GM18951 (cell line): ENCODE data around the gene MMP17.

ENCODE experiments used
- POLR2A ChIP-seq: IDR thresholded peaks from 4 replicates; pipeline ENCODE4 v1.6.1; 2011; ENCODE audit warnings: mild to moderate bottlenecking; ENCODE audit not compliant: insufficient read length, insufficient read depth; ENCODE audit errors: extremely low read depth
- in situ Hi-C: fragments of 300-500 bp; cut with MboI; formaldehyde crosslinking; loops from one replicate; pipeline ENCODE4 v1.12.0; 2022; ENCODE audit warnings: low sequenced_read_pairs, mixed read lengths, inconsistent platforms; ENCODE audit not compliant: unreplicated experiment

The MMP17 gene

DNA sequence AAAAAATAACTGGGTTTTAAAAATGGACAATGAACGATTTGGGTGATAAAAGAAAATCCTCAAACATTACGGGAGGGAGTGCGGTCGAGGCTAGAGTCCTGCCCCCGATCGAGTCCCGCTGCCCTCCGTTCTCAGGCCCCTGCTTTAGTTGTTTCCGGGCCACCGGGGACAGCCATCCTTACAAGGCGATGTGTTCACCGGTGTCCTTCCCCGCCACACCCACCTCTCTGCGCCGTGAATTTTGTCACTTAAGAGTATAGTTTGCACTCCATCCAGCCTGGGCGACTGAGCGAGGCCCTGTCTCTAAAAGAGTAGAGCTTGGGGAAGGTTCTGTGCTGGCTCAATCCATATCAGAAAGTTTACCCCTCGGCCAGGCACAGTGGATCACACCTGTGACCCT lies 69.1 kb downstream of the MMP17 start:
- no peak for TF ChIP-seq POLR2A
- in situ Hi-C loops = no loop called here

DNA sequence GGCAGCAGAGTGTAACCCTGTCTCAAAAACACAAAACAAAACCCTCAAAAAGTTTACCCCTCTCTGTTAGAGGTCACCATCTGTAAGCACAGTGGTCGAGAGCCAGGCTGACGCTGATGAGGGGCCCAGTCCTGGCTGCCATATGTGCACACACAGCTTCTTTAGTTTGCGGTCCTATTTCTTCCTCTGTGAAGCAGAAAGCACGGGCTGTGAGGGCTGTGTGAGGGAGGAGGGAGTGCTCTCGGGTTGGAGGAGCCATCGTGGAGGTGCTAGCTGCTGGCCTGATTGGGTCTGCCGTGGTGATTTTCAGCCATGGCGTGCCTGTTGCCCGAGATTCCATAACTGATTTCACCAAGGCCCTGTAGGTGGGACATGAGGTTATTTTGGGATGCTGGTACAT lies 69.7 kb downstream of the MMP17 start:
- TF ChIP-seq POLR2A = no peak
- in situ Hi-C loops = no loop called here

DNA sequence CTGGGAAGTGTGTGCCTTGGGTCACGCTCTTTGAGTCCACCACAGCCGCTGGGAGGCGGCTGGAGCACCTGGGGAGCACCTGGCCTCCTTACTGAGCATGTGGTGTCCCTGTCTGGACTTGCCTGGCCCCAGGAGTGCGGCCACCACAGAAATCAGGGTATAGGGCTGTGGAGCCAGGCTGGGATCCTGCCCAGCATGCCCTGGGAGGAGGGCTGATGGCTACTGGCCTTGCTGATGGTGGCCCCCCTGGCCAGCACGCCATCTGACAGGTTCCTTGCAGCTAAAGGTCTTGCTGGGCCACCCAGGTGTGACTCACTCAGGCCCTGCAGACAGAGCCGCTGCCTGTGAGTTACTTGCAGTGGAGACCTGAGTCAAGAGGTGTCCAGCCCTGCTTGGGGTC lies 72.2 kb downstream of the MMP17 start:
- in situ Hi-C loops = no loop called here
- no peak for TF ChIP-seq POLR2A
